Stomach (tissue), 9 donors: ENCODE measurements around the gene NR2F1-AS1. TPM values are rescaled to one million over a fixed set of nuclear protein-coding genes. Genes with fewer than 3 reads are reported as not detected.
"Not testable (repeated sequence)": the region's sequence is repeated elsewhere in the genome, so short reads cannot be mapped to it uniquely, and the experiment has no call there.

Source experiments
- DNase-seq, 2 donors: peaks; one replicate each; pipeline versions ENCODE4 v3.0.0 to v3.0.0-alpha.2; 2013 to 2019
- H3K27ac ChIP-seq, 5 donors: fragments of 200-600 bp in 4 of 5; sonication (generic) in 4 of 5; one replicate each; pipeline ENCODE4 v1.5.1; 2013 to 2019; ENCODE audit warnings: mild to moderate bottlenecking in 1 of 5, moderate library complexity in 1 of 5
- H3K27me3 ChIP-seq, 3 donors: fragments of 200-600 bp; sonication (generic); one replicate each; pipeline ENCODE4 v1.5.1; 2017 to 2019; ENCODE audit warnings: mixed run types in 1 of 3
- H3K36me3 ChIP-seq, 4 donors: fragments of 200-600 bp; sonication (generic); 1 replicate in 3 of 4; 2 replicates in 1 of 4; pipeline ENCODE4 v1.5.1; 2016 to 2019
- H3K4me1 ChIP-seq, 4 donors: fragments of 200-600 bp; sonication (generic); one replicate each; pipeline ENCODE4 v1.5.1; 2016 to 2019
- H3K4me3 ChIP-seq, 4 donors: fragments of 200-600 bp; sonication (generic) in 3 of 4; one replicate each; pipeline ENCODE4 v1.5.1; 2016 to 2019; ENCODE audit warnings: mild to moderate bottlenecking in 1 of 4
- H3K9me3 ChIP-seq, 4 donors: fragments of 200-600 bp; sonication (generic); one replicate each; pipeline ENCODE4 v1.5.1; 2016 to 2019
- EP300 ChIP-seq: sonication (generic); formaldehyde crosslinking; IDR thresholded peaks from one replicate; pipeline ENCODE4 v1.6.1; 2017; ENCODE audit warnings: antibody characterized with exemption
- POLR2A ChIP-seq, 4 donors: fragments of 450-650 bp; IDR thresholded peaks; one replicate each; pipeline ENCODE4 v1.6.1; 2016; ENCODE audit warnings: antibody characterized with exemption in 4 of 4, control low read depth in 2 of 4, mild to moderate bottlenecking in 1 of 4, moderate library complexity in 1 of 4
- POLR2AphosphoS5 ChIP-seq, 3 donors: sonication (generic); formaldehyde crosslinking; IDR thresholded peaks; one replicate each; pipeline ENCODE4 v1.6.1; 2016; ENCODE audit warnings: antibody characterized with exemption in 3 of 3
- WGBS, 5 donors: extraction: QIAGEN DNeasy Blood & Tissue Kit in 3 of 5; methylation state at CpG; one replicate each; pipeline versions ENCODE4 v1.1.5 to v1.1.7; 2013 to 2018; 5-methylcytosine and 5-hydroxymethylcytosine counted together
- intact Hi-C: fragments of 100-400 bp; cut with DNase I; formaldehyde crosslinking; loops from one replicate; pipeline ENCODE4 v1.15.1; 2023; ENCODE audit warnings: low total_unique reads
- polyA plus RNA-seq, 3 donors: library from polyadenylated mRNA; stranded (reverse); fragments of 200-250 nt; gene quantifications; one replicate each; pipeline ENCODE4 v1.2.3, GENCODE V29; 2013
- total RNA-seq, 5 donors: library from RNA; depleted of rRNA; stranded (reverse); fragments of >200 nt; gene quantifications; one replicate each; pipeline versions ENCODE4 v1.1.0 to v1.2.3, GENCODE V29; 2014 to 2016
- TF ChIP-seq, protein P1 (sequence below), 7 experiments: fragments of 450-650 bp in 4 of 7; fragments of 200-600 bp in 3 of 7; sonication (generic) in 3 of 7; IDR thresholded peaks; one replicate each; pipeline ENCODE4 v1.5.1; 2016 to 2019; ENCODE audit warnings: antibody characterized with exemption in 7 of 7, control low read depth in 2 of 7, mild to moderate bottlenecking in 1 of 7
- donor health status: healthy with polysubstance abuse.
- donor health status: Bipolar disorder and iron deficiency.
- donor health status: healthy.

The NR2F1-AS1 gene
- total and polyA plus RNA-seq, 8 donors, result 4.3 to 40.8 (median 14.2) TPM

DNA sequence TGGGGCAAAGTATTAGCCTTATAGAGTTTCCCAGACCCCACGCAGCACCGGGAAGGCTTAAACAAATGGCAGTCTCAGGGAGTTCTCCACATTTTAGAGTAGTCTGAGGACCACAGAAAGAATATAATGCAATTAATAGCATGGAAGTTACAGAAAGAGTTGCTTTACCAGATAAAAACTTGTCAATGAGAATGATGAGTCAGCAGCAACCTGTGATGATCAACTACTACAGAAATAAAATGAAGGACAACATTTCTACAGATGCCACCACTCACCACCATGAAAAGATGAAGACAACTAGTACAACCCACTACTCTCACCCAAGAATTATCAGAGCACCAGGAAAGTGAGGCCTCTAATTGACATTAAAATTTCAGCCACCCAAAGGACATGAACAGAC, 120.7 kb downstream of the NR2F1-AS1 start:
- DNase-seq, result no peak
- Histone ChIP-seq H3K9me3 (peaks cover 0 to 16% (median 11%) of the 10 kb centered on the region in 4 donors), H3K36me3 (peaks cover 0 to 8% (median 0%) of the 10 kb centered on the region in 4 donors), H3K4me1 (no peaks in the 10 kb centered on the region), H3K4me3 (no peak overlapping the region), H3K27ac (no peak overlapping the region), H3K27me3 (no peaks in the 10 kb centered on the region)
- intact Hi-C loops, result no loop called here
- TF ChIP-seq, protein P1, sequence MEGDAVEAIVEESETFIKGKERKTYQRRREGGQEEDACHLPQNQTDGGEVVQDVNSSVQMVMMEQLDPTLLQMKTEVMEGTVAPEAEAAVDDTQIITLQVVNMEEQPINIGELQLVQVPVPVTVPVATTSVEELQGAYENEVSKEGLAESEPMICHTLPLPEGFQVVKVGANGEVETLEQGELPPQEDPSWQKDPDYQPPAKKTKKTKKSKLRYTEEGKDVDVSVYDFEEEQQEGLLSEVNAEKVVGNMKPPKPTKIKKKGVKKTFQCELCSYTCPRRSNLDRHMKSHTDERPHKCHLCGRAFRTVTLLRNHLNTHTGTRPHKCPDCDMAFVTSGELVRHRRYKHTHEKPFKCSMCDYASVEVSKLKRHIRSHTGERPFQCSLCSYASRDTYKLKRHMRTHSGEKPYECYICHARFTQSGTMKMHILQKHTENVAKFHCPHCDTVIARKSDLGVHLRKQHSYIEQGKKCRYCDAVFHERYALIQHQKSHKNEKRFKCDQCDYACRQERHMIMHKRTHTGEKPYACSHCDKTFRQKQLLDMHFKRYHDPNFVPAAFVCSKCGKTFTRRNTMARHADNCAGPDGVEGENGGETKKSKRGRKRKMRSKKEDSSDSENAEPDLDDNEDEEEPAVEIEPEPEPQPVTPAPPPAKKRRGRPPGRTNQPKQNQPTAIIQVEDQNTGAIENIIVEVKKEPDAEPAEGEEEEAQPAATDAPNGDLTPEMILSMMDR (IDR thresholded peaks at IDR 0.05), result no peak
- TF ChIP-seq POLR2AphosphoS5 (IDR thresholded peaks at IDR 0.05) (no peak), POLR2A (IDR thresholded peaks at IDR 0.05) (no peak), EP300 (no peak)
- 90 to 97% (median 93%) methylated on average over 2 of the region's 2 CpGs for WGBS, 5 donors

DNA sequence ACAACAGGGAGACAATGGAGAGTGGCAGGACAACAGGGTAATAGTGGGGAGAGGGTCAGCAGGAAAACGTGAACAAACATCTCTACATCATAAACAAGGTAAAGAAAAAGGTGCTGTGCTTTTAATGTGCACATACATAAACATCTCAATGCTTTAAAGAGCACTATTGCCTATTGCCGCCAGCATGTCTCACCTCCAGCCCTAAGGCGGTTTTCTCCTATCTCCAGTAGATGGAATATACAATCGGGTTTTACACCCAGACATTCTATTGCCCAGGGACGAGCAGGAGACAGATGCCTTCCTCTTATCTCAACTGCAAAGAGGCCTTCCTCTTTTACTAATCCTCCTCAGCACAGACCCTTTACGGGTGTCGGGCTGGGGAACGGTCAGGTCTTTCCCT, 124.2 kb downstream of the NR2F1-AS1 start:
- 68 to 82% (median 74%) methylated on average over 8 of the region's 8 CpGs for WGBS, 5 donors
- intact Hi-C loops, DNase-seq, H3K27ac ChIP-seq, H3K4me1 ChIP-seq, H3K27me3 ChIP-seq, H3K36me3 ChIP-seq, H3K4me3 ChIP-seq, H3K9me3 ChIP-seq: not testable (repeated sequence)

DNA sequence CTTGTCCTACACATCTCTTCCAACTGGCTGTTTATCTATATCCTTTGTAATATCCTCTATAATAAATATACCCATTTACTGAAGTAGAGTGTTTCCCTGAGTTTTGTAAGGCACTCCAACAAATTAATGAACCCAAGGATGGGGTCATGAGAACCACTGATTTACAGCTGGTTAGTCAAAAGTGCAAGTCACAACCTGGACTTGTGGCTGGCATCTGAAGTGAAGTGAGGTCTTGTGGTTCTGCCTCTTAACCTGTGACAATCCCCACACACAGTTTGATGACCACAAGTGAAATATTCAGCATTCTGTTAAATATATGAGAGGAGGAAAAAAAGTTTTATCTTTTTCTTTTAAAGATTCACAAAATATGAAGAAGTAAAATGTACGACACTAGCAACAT, 126.1 kb downstream of the NR2F1-AS1 start:
- no peaks in the 10 kb centered on the region for H3K4me1 ChIP-seq
- H3K4me3 ChIP-seq, result no peak overlapping the region
- H3K9me3 ChIP-seq, result no peaks in the 10 kb centered on the region
- no peaks in the 10 kb centered on the region for H3K27me3 ChIP-seq
- 80 to 95% (median 93%) methylated on average over 1 of the region's 1 CpG for WGBS, 5 donors
- intact Hi-C loops, result no loop called here
- TF ChIP-seq POLR2A (IDR thresholded peaks at IDR 0.05) (no peak), POLR2AphosphoS5 (IDR thresholded peaks at IDR 0.05) (no peak)
- H3K36me3 ChIP-seq, result no peaks in the 10 kb centered on the region
- H3K27ac ChIP-seq, result no peak overlapping the region
- DNase-seq, result no peak

DNA sequence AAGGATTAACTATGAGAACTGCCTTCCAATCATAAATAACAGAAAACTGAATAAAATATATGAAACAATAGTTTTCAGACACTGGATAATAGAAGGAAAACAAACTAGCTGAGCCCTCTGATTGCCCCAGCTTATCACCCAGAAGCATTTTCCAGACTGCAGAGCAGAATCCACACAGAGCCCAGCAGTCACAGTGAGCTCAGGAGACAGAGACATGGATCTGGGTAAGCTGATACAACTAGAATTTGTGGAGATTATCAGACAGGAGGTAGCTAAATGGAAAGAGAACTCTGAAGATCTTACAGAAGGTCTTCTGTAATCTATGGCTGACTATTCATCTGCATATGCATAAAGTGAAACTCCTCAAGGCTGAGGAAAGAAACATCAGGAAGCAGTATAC, 128.8 kb downstream of the NR2F1-AS1 start:
- no peaks in the 10 kb centered on the region for H3K36me3 ChIP-seq
- intact Hi-C loops, result no loop called here
- H3K27me3 ChIP-seq, result no peaks in the 10 kb centered on the region
- no peaks in the 10 kb centered on the region for H3K4me1 ChIP-seq
- TF ChIP-seq POLR2AphosphoS5 (IDR thresholded peaks at IDR 0.05), result no peak
- TF ChIP-seq, protein P1 (IDR thresholded peaks at IDR 0.05), result no peak
- no peak for TF ChIP-seq POLR2A (IDR thresholded peaks at IDR 0.05)
- no peak for TF ChIP-seq EP300
- peaks cover 0 to 6% (median 0%) of the 10 kb centered on the region in 4 donors for H3K9me3 ChIP-seq
- H3K4me3 ChIP-seq, result no peak overlapping the region
- DNase-seq, result no peak
- H3K27ac ChIP-seq, result no peak overlapping the region

DNA sequence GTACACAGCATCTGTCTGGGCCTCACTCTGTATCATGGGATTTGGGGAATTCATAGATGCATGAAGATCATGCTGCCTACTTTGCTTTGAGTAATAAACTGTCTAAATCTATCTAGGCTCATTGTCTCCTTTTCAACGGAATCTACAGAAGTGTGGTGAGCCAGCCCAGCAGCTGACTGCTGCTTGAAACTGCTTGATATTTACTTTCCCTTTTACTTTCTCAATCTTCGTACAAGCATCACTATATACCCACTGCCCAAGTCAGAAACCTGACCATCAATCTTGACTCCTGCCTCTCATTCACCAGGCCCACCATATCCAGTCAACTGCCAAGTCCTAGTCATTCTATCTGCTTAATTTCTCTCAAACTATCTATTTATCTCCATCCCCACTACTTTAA, 142.9 kb downstream of the NR2F1-AS1 start:
- intact Hi-C loops, result no loop called here
- H3K27ac ChIP-seq, result no peak overlapping the region
- no peaks in the 10 kb centered on the region for H3K36me3 ChIP-seq
- TF ChIP-seq POLR2A (IDR thresholded peaks at IDR 0.05) (no peak), POLR2AphosphoS5 (IDR thresholded peaks at IDR 0.05) (no peak), EP300 (no peak)
- TF ChIP-seq, protein P1 (IDR thresholded peaks at IDR 0.05), result no peak
- DNase-seq, result no peak
- H3K4me1 ChIP-seq, result no peaks in the 10 kb centered on the region
- peaks cover 0 to 19% (median 11%) of the 10 kb centered on the region in 4 donors for H3K9me3 ChIP-seq
- H3K27me3 ChIP-seq, result no peaks in the 10 kb centered on the region
- 61 to 75% (median 66%) methylated on average over 2 of the region's 2 CpGs for WGBS, 5 donors
- no peak overlapping the region for H3K4me3 ChIP-seq
